T-helper 9 cell (primary cell): ENCODE measurements around the gene CYP21A2.
"Not testable (repeated sequence)": the region's sequence is repeated elsewhere in the genome, so short reads cannot be mapped to it uniquely, and the experiment has no call there.

Experiments
- DNase-seq: peaks from one replicate; pipeline ENCODE4 v3.0.0-alpha.2; 2020
- total RNA-seq, 2 donors: gene quantifications; one replicate each; lab custom pipeline; 2026; lab: John Stamatoyannopoulos, UW

The CYP21A2 gene
- total RNA-seq = 0.07 to 0.48 reads per million in 2 donors

- DNase-seq = not testable (repeated sequence)
Observed at GRCh38 chr6:32037598-32038524, at the start of gene CYP21A2. TSS of gene CYP21A2 (plus strand) at chr6:32038415. CDS start at chr6:32038423, 8 bp downstream.

- DNase-seq = not testable (repeated sequence)
Observed at GRCh38 chr6:31989363-31989762, 48.9 kb upstream of the CYP21A2 start.

DNA sequence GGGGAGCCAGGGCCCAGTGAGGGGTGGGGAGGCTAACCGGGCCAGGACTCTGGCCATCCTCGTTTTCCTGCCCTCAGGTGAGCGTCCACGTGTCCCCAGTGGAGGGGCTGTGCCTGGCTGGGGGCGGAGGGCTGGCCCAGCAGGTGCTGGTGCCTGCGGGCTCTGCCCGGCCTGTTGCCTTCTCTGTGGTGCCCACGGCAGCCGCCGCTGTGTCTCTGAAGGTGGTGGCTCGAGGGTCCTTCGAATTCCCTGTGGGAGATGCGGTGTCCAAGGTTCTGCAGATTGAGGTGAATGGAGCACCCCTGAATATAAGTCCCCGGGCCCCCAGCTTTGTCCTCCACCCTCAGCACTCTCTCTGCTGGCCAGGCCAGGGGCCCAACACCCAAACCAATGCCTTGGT is 43.8 kb upstream of the CYP21A2 start:
- DNase-seq = not testable (repeated sequence)

DNA sequence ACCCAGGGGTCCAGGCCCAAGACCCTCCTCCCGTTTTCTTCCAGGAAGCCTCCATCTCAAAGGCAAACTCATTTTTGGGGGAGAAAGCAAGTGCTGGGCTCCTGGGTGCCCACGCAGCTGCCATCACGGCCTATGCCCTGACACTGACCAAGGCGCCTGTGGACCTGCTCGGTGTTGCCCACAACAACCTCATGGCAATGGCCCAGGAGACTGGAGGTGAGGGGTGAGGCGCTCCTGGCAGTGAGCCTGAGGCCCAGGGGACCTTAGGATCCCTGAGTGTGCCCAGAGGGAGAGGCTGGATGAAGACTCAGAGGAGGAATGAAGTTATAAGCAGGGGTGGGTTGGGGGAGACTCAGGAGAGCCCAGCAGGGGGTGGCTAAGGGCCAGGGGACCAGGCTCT is 41.8 kb upstream of the CYP21A2 start:
- DNase-seq = not testable (repeated sequence)

DNA sequence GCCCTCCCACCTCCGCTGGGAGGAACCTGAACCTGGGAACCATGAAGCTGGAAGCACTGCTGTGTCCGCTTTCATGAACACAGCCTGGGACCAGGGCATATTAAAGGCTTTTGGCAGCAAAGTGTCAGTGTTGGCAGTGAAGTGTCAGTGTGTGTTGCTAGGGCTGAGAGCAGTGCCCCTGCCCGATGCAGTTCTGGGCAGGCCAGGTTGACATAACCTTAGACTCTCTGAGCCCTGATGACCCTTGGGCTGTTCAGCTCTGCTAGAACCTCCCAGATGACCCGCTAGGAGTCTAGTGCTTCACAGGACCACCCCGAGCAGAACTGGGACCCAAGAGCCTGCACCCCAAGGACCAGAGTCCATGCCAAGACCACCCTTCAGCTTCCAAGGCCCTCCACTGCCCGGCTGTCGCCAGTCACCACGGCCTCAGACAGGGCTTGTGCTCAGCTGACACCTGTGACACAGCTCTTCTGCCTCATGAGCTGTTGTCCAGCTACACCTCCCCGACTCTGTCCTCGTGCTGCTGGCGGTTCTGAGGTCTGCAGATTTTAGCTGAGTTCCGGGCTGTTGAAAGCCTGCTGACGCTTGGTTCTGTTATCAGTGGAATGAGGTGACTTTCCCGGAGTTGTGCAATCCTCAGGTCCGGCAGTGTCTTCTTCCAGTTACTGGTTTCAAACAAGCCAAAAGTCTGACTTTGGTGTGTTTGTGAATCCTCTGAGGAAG is 35.5 kb upstream of the CYP21A2 start:
- not testable (repeated sequence) for DNase-seq

- DNase-seq = not testable (repeated sequence)
Observed at GRCh38 chr6:32003301-32003700, 34.9 kb upstream of the CYP21A2 start.

- not testable (repeated sequence) for DNase-seq
Observed at GRCh38 chr6:32004393-32004792, 33.8 kb upstream of the CYP21A2 start.

GRCh38 chr6:32004864-32005537 is 33.2 kb upstream of the CYP21A2 start:
- not testable (repeated sequence) for DNase-seq

- not testable (repeated sequence) for DNase-seq
Observed at GRCh38 chr6:32005538-32005880, 32.7 kb upstream of the CYP21A2 start.

GRCh38 chr6:32005991-32006529 is 32.2 kb upstream of the CYP21A2 start:
- DNase-seq = not testable (repeated sequence)

DNA sequence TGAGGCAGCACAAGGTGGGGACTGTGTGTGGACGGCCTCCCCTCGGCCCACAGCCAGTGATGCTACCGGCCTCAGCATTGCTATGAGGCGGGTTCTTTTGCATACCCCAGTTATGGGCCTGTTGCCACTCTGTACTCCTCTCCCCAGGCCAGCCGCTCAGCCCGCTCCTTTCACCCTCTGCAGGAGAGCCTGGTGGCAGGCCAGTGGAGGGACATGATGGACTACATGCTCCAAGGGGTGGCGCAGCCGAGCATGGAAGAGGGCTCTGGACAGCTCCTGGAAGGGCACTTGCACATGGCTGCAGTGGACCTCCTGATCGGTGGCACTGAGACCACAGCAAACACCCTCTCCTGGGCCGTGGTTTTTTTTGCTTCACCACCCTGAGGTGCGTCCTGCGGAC is 31.1 kb upstream of the CYP21A2 start:
- not testable (repeated sequence) for DNase-seq

- not testable (repeated sequence) for DNase-seq
Observed at GRCh38 chr6:32008037-32008436, 30.2 kb upstream of the CYP21A2 start.

- DNase-seq = not testable (repeated sequence)
Observed at GRCh38 chr6:32008616-32009015, 29.6 kb upstream of the CYP21A2 start.

- not testable (repeated sequence) for DNase-seq
Observed at GRCh38 chr6:32009537-32009936, 28.7 kb upstream of the CYP21A2 start.

GRCh38 chr6:32010856-32011530 is 27.2 kb upstream of the CYP21A2 start:
- DNase-seq = not testable (repeated sequence)

GRCh38 chr6:32012941-32013617 is 25.1 kb upstream of the CYP21A2 start:
- not testable (repeated sequence) for DNase-seq

- DNase-seq = not testable (repeated sequence)
Observed at GRCh38 chr6:32013738-32014137, 24.5 kb upstream of the CYP21A2 start.

DNA sequence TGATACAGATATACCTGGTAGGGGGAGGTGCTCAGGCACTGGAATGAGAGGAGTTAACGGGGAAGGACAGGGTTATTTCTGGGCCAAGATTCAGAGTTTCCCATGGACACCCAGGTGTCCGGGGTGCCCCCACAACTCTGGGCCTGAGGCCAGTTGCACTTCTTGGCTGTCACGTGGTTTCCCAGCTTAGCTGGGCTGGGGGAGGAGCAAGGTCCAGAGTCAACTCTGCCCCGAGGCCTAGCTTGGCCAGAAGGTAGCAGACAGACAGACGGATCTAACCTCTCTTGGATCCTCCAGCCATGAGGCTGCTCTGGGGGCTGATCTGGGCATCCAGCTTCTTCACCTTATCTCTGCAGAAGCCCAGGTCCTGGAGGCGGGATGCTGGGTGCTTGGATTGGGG is 23.7 kb upstream of the CYP21A2 start, which contains the start of gene C4B:
Gene C4B (plus strand): TSS at position 249 of the 400 bp plus-strand sequence. CDS start 51 bp downstream, at position 300.
- not testable (repeated sequence) for DNase-seq

GRCh38 chr6:32022100-32022499 is 16.1 kb upstream of the CYP21A2 start:
- DNase-seq = not testable (repeated sequence)

DNA sequence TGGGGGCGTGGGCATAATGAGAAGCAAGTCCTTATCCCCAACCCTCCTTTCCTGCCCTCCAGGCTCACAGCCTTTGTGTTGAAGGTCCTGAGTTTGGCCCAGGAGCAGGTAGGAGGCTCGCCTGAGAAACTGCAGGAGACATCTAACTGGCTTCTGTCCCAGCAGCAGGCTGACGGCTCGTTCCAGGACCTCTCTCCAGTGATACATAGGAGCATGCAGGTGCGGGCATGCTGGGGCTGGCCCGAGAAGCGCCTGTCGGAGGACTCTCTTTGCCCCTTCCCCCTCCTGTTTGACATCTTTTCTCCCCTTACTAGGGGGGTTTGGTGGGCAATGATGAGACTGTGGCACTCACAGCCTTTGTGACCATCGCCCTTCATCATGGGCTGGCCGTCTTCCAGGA is 9.6 kb upstream of the CYP21A2 start:
- not testable (repeated sequence) for DNase-seq

GRCh38 chr6:32029553-32029952 is 8.7 kb upstream of the CYP21A2 start:
- DNase-seq = not testable (repeated sequence)
